WTC11 (cell line): ENCODE data around the gene NPIPB2. TPM values are rescaled to one million over a fixed set of nuclear protein-coding genes. Genes with fewer than 3 reads are reported as not detected.
A peak's percentile ranks its signal among the peaks of the same experiment; 100 is the strongest.

Source experiments
- ATAC-seq: fragments of 200-7000 bp; cut with Tn5 transposase; 2 replicates; pipeline ENCODE4 v1.10.0; 2021; ENCODE audit warnings: mild to moderate bottlenecking, moderate library complexity
- CTCF ChIA-PET: fragments of 300-600 bp; sonication (Branson Sonifier 250); formaldehyde crosslinking; loops from one replicate; lab custom pipeline; 2021; ENCODE audit warnings: antibody characterized with exemption; lab: Charles Lee
- POLR2A ChIA-PET: fragments of 350-600 bp; sonication (Branson Sonifier 250); formaldehyde crosslinking; loops from one replicate; lab custom pipeline; 2021; ENCODE audit warnings: antibody characterized with exemption; lab: Charles Lee
- DNase-seq: peaks from one replicate; pipeline ENCODE4 v3.0.0; 2021; ENCODE audit warnings: low spot score
- H3K27ac Mint-ChIP-seq: 2 replicates; pipeline ENCODE4 v1.8.0; 2021; ENCODE audit warnings: mixed read lengths
- H3K27me3 Mint-ChIP-seq: 2 replicates; pipeline ENCODE4 v1.8.0; 2021; ENCODE audit warnings: low read depth, mild to moderate bottlenecking, moderate library complexity, mixed read lengths
- H3K36me3 Mint-ChIP-seq: 2 replicates; pipeline ENCODE4 v1.8.0; 2021; ENCODE audit warnings: mixed read lengths
- H3K4me1 Mint-ChIP-seq: 2 replicates; pipeline ENCODE4 v1.8.0; 2022; ENCODE audit warnings: mixed read lengths
- H3K4me3 Mint-ChIP-seq: 2 replicates; pipeline ENCODE4 v1.8.0; 2021; ENCODE audit warnings: mild to moderate bottlenecking, moderate library complexity, mixed read lengths
- H3K9me3 Mint-ChIP-seq: 2 replicates; pipeline ENCODE4 v1.8.0; 2021; ENCODE audit warnings: mixed read lengths
- AFF4 ChIP-seq: sonication (generic); formaldehyde crosslinking; IDR thresholded peaks from 2 replicates; pipeline ENCODE4 v1.8.1; 2023; ENCODE audit warnings: mild to moderate bottlenecking, missing genetic modification reagents, borderline replicate concordance
- AR ChIP-seq: fragments of 250-450 bp; sonication (Bioruptor Pico); IDR thresholded peaks from 2 replicates; pipeline ENCODE4 v1.9.0; 2021; ENCODE audit warnings: mild to moderate bottlenecking
- CDX4 ChIP-seq: fragments of 250-450 bp; sonication (Bioruptor Pico); IDR thresholded peaks from 2 replicates; pipeline ENCODE4 v1.9.0; 2021; ENCODE audit warnings: moderate library complexity, mild to moderate bottlenecking, inconsistent platforms, borderline replicate concordance
- ETV6 ChIP-seq: sonication (generic); formaldehyde crosslinking; IDR thresholded peaks from 2 replicates; pipeline ENCODE4 v1.8.1; 2022; ENCODE audit warnings: mild to moderate bottlenecking, missing genetic modification reagents
- GABPB1 ChIP-seq: sonication (generic); formaldehyde crosslinking; IDR thresholded peaks from 2 replicates; pipeline ENCODE4 v1.8.1; 2023; ENCODE audit warnings: mild to moderate bottlenecking, missing genetic modification reagents
- MAX ChIP-seq: sonication (generic); formaldehyde crosslinking; IDR thresholded peaks from 2 replicates; pipeline ENCODE4 v1.8.0; 2022; ENCODE audit warnings: mild to moderate bottlenecking, missing genetic modification reagents
- NFYB ChIP-seq: sonication (generic); formaldehyde crosslinking; conservative IDR thresholded peaks from 2 replicates; pipeline ENCODE4 v1.8.0; 2022; ENCODE audit warnings: low read depth, missing genetic modification reagents
- NR3C1 ChIP-seq: sonication (generic); formaldehyde crosslinking; conservative IDR thresholded peaks from 2 replicates; pipeline ENCODE4 v1.8.1; 2023; ENCODE audit warnings: low read depth, mild to moderate bottlenecking, missing genetic modification reagents
- TP53 ChIP-seq: sonication (generic); formaldehyde crosslinking; IDR thresholded peaks from 2 replicates; pipeline ENCODE4 v1.8.1; 2023; ENCODE audit warnings: mild to moderate bottlenecking, missing genetic modification reagents
- ZNF121 ChIP-seq: sonication (generic); formaldehyde crosslinking; IDR thresholded peaks from 2 replicates; pipeline ENCODE4 v1.8.0; 2023; ENCODE audit warnings: missing genetic modification reagents
- ZNF512 ChIP-seq: sonication (generic); formaldehyde crosslinking; IDR thresholded peaks from 2 replicates; pipeline ENCODE4 v1.8.1; 2022; ENCODE audit warnings: missing genetic modification reagents, borderline replicate concordance
- total RNA-seq: library from RNA; stranded (reverse); gene quantifications from 3 replicates; pipeline ENCODE4 v1.2.3, GENCODE V29; 2021
- TF ChIP-seq, protein P1 (sequence below): sonication (generic); formaldehyde crosslinking; IDR thresholded peaks from 2 replicates; pipeline ENCODE4 v1.8.0; 2023; ENCODE audit warnings: missing genetic modification reagents
- TF ChIP-seq, protein P2 (sequence below): sonication (generic); formaldehyde crosslinking; conservative IDR thresholded peaks from 2 replicates; pipeline ENCODE4 v1.8.1; 2022; ENCODE audit warnings: mild to moderate bottlenecking, missing genetic modification reagents

The NPIPB2 gene
- total RNA-seq, 1 experiment from 2014 or later, result 14.4 TPM

- TF ChIP-seq CDX4 (no peak), AR (CRISPR knock-in tag) (no peak)
- TF ChIP-seq, all 79 proteins: peak for 0
Observed at GRCh38 chr16:11913425-11914079, 28.3 kb downstream of the NPIPB2 start (continued).

- ChIA-PET POLR2A (no interaction called here), CTCF (interaction anchor here (0.6 kb wide), 1 partner anchor 46 kb away, joined by 3 read pairs; no protein-coding TSS in a partner anchor)
- H3K4me1 Mint-ChIP-seq, result peaks cover 37% of the 10 kb centered on the region
- TF ChIP-seq NFYB (CRISPR knock-in tag) (no peak), ZNF121 (no peak), ETV6 (no peak), ZNF512 (no peak), MAX (CRISPR knock-in tag) (no peak), AFF4 (CRISPR knock-in tag) (no peak), GABPB1 (CRISPR knock-in tag) (no peak), TP53 (no peak), NR3C1 (CRISPR knock-in tag) (no peak)
- TF ChIP-seq, protein P1, sequence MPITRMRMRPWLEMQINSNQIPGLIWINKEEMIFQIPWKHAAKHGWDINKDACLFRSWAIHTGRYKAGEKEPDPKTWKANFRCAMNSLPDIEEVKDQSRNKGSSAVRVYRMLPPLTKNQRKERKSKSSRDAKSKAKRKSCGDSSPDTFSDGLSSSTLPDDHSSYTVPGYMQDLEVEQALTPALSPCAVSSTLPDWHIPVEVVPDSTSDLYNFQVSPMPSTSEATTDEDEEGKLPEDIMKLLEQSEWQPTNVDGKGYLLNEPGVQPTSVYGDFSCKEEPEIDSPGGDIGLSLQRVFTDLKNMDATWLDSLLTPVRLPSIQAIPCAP (CRISPR knock-in tag), result no peak
- TF ChIP-seq, protein P2, sequence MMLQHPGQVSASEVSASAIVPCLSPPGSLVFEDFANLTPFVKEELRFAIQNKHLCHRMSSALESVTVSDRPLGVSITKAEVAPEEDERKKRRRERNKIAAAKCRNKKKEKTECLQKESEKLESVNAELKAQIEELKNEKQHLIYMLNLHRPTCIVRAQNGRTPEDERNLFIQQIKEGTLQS (CRISPR knock-in tag), result no peak
- H3K27me3 Mint-ChIP-seq, result no peaks in the 10 kb centered on the region
- H3K27ac Mint-ChIP-seq, result peak overlapping the region; percentile 70
- DNase-seq (no peak), ATAC-seq (no peak)
- no peaks in the 10 kb centered on the region for H3K9me3 Mint-ChIP-seq
- H3K36me3 Mint-ChIP-seq, result peaks cover 7% of the 10 kb centered on the region
- H3K4me3 Mint-ChIP-seq, result no peak overlapping the region
Observed at GRCh38 chr16:11909653-11910545, 31.9 kb downstream of the NPIPB2 start.
